GM06990 (cell line): ENCODE results near the gene MAPK12.
A peak's percentile ranks its signal among the peaks of the same experiment; 100 is the strongest.
"Not testable (repeated sequence)": the region's sequence is repeated elsewhere in the genome, so short reads cannot be mapped to it uniquely, and the experiment has no call there.

ENCODE experiments used
- DNase-seq: peaks from one replicate; pipeline ENCODE4 v3.0.0-alpha.2; 2011; ENCODE audit not compliant: insufficient read length; ENCODE audit errors: extremely low read depth
- H3K27me3 ChIP-seq: replicated peaks from 2 replicates; pipeline ENCODE4 v1.6.0; 2011; ENCODE audit warnings: low read length; ENCODE audit not compliant: control insufficient read depth, insufficient read depth
- H3K36me3 ChIP-seq: 2 replicates; pipeline ENCODE4 v1.5.1; 2011; ENCODE audit warnings: low read length; ENCODE audit not compliant: control insufficient read depth, insufficient read depth
- H3K4me3 ChIP-seq: replicated peaks from 2 replicates; pipeline ENCODE4 v1.5.1; 2011; ENCODE audit warnings: low read depth, mild to moderate bottlenecking, control low read depth, low read length
- CTCF ChIP-seq: IDR thresholded peaks from 2 replicates; pipeline ENCODE4 v1.5.1; 2011; ENCODE audit warnings: low read length, control low read depth, mild to moderate bottlenecking, inconsistent platforms; ENCODE audit not compliant: insufficient read depth, poor library complexity, severe bottlenecking

Gene MAPK12

GRCh38 chr22:50277761-50278160 lies 16.3 kb upstream of the MAPK12 start:
- Histone ChIP-seq H3K4me3 (no peak overlapping the region), H3K27me3 (no peaks in the 10 kb centered on the region), H3K36me3 (peaks cover 49% of the 10 kb centered on the region)
- TF ChIP-seq CTCF = no peak
- no peak for DNase-seq

GRCh38 chr22:50276143-50276542 lies 14.7 kb upstream of the MAPK12 start:
- no peaks in the 10 kb centered on the region for H3K27me3 ChIP-seq
- H3K4me3 ChIP-seq = no peak overlapping the region
- TF ChIP-seq CTCF = peak; percentile 84
- peaks cover 39% of the 10 kb centered on the region for H3K36me3 ChIP-seq
- peak; percentile 85 for DNase-seq

GRCh38 chr22:50275181-50276055 lies 13.9 kb upstream of the MAPK12 start:
- no peak for DNase-seq
- H3K4me3 ChIP-seq = no peak overlapping the region
- H3K27me3 ChIP-seq = no peaks in the 10 kb centered on the region
- no peak for TF ChIP-seq CTCF
- peaks cover 36% of the 10 kb centered on the region for H3K36me3 ChIP-seq

GRCh38 chr22:50274771-50275170 lies 13.3 kb upstream of the MAPK12 start:
- H3K4me3 ChIP-seq = no peak overlapping the region
- no peak for TF ChIP-seq CTCF
- H3K36me3 ChIP-seq = peaks cover 31% of the 10 kb centered on the region
- no peak for DNase-seq
- H3K27me3 ChIP-seq = no peaks in the 10 kb centered on the region

GRCh38 chr22:50274311-50274710 lies 12.8 kb upstream of the MAPK12 start:
- Histone ChIP-seq H3K4me3 (no peak overlapping the region), H3K36me3 (peaks cover 30% of the 10 kb centered on the region), H3K27me3 (no peaks in the 10 kb centered on the region)
- DNase-seq = no peak
- TF ChIP-seq CTCF = peak; percentile 27

- H3K4me3 ChIP-seq, DNase-seq, H3K27me3 ChIP-seq: not testable (repeated sequence)
- H3K36me3 ChIP-seq = peaks cover 28% of the 10 kb centered on the region
Measured at GRCh38 chr22:50273781-50274180, 12.3 kb upstream of the MAPK12 start.

GRCh38 chr22:50273352-50273751 lies 11.9 kb upstream of the MAPK12 start:
- H3K36me3 ChIP-seq = peaks cover 24% of the 10 kb centered on the region
- not testable (repeated sequence) for H3K4me3 ChIP-seq, H3K27me3 ChIP-seq, DNase-seq
